Astrocyte of the spinal cord (primary cell): ENCODE measurements around the gene STAT3.
"Not testable (repeated sequence)": the region's sequence is repeated elsewhere in the genome, so short reads cannot be mapped to it uniquely, and the experiment has no call there.

Experiments
- DNase-seq: peaks from one replicate; pipeline ENCODE4 v3.0.0; 2011; ENCODE audit warnings: low read depth, low spot score
- H3K4me3 ChIP-seq: 2 replicates; pipeline ENCODE4 v1.5.1; 2011; ENCODE audit warnings: low read depth, mild to moderate bottlenecking, low read length, moderate library complexity
- in situ Hi-C: cut with HindIII; loops from 2 replicates; pipeline ENCODE4 v1.10.0; 2017; ENCODE audit warnings: low sequenced_read_pairs
- TF ChIP-seq, protein P1 (sequence below): IDR thresholded peaks from 2 replicates; pipeline ENCODE4 v1.5.1; 2012; ENCODE audit warnings: low read depth, mild to moderate bottlenecking, low read length, inconsistent platforms

STAT3 gene

DNA sequence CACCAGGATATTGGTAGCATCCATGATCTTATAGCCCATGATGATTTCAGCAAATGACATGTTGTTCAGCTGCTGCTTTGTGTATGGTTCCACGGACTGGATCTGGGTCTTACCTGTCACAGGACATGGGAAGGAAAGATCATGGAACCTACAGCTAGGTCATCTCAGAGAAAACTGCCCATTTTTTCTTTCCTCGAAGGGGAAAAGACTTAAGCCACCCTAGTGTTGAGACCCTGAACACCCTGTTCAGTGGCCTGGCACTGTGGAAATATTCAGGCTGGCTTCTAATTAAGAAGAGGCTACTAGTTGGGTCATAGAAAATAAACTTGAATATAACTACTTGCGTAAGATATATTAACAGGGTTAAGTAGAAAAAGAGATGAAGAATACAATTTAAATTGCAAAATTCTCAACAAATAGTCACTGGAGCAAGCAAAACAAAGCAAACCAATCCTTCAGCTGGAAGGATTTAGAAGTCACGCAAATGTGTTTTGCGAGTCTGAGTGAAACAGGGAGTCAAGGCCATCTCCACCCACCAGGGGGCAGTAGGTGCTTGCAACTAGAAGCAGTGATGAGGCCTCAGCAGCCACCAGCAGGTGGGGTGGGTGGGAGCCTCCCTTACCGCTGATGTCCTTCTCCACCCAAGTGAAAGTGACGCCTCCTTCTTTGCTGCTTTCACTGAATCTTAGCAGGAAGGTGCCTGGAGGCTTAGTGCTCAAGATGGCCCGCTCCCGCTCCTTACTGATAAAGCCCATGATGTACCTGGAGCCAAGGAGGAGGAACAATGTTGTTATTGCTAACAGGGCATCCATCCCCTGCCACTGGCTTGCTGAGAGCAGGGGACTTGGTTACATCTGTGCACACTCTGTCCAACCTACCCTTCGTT, 65.6 kb downstream of the STAT3 start:
- DNase-seq, result peak; percentile 92
- in situ Hi-C loops, result no loop called here
- TF ChIP-seq, protein P1, sequence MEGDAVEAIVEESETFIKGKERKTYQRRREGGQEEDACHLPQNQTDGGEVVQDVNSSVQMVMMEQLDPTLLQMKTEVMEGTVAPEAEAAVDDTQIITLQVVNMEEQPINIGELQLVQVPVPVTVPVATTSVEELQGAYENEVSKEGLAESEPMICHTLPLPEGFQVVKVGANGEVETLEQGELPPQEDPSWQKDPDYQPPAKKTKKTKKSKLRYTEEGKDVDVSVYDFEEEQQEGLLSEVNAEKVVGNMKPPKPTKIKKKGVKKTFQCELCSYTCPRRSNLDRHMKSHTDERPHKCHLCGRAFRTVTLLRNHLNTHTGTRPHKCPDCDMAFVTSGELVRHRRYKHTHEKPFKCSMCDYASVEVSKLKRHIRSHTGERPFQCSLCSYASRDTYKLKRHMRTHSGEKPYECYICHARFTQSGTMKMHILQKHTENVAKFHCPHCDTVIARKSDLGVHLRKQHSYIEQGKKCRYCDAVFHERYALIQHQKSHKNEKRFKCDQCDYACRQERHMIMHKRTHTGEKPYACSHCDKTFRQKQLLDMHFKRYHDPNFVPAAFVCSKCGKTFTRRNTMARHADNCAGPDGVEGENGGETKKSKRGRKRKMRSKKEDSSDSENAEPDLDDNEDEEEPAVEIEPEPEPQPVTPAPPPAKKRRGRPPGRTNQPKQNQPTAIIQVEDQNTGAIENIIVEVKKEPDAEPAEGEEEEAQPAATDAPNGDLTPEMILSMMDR, result peak; percentile 99
- H3K4me3 ChIP-seq, result no peak overlapping the region

DNA sequence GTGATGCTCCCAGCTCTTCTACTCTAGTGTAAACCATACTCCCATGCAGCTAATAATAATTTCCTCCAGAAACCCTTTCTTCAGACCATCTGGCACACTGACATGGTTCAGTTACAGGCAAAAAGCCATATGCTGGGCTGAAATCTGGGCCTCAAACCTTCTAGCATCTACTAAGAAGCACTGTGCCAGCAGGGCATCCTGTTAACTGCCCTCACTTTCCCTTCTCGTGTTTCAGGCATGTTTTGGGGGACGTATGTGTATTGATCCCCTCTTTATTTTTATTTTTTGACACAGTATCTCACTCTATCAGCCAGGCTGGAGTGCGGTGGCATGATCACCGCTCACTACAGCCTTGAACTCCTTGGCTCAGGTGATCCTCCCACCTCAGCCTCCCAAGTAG, 66.7 kb downstream of the STAT3 start:
- no peak for DNase-seq
- in situ Hi-C loops, result no loop called here
- H3K4me3 ChIP-seq, result no peak overlapping the region
- TF ChIP-seq, protein P1, result no peak

DNA sequence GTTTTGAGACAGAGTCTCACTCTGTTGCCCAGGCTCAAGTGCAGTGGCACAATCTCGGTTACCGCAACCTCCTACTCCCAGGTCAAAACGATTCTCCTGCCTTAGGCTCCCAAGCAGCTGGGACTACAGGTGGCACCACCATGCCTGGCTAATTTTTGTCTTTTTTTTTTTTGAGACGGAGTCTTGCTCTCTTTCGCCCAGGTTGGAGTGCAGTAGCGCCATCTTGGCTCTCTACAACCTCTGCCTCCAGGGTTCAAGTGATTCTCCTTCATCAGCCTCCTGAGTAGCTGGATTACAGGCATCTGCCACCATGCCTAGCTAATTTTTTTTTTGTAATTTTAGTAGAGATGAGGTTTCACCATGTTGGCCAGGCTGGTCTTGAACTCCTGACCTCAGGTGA, 70.3 kb downstream of the STAT3 start:
- H3K4me3 ChIP-seq, DNase-seq, in situ Hi-C loops: not testable (repeated sequence)

DNA sequence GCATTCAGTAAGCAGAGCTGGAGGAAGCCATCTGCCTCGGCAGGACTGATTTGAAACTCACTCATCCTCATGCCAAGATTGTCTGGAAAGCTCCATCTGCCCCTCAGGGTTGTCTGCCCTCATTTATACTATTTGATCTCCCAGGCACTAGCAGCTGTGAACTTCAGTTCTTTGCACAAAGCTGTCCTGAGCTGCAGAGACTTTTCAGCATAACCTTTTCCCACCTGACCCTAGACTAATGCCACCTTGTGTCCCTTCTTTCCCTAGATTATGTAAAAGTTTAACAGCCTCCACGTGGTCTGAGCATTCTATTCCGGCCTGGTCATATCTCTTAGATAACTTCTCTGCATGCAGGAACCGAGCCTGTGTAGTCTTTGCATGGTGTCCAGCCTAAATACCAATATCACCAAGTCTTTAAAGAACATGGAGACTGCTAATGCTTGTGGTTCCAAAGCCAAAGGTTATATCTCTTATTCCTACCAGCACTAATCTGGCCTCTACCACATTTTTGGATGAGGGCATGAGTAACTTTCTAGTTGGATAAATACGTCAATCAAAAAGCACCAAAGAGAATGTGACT, 70.9 kb downstream of the STAT3 start:
- no peak for DNase-seq
- in situ Hi-C loops, result no loop called here
- no peak overlapping the region for H3K4me3 ChIP-seq
- TF ChIP-seq, protein P1, result no peak

DNA sequence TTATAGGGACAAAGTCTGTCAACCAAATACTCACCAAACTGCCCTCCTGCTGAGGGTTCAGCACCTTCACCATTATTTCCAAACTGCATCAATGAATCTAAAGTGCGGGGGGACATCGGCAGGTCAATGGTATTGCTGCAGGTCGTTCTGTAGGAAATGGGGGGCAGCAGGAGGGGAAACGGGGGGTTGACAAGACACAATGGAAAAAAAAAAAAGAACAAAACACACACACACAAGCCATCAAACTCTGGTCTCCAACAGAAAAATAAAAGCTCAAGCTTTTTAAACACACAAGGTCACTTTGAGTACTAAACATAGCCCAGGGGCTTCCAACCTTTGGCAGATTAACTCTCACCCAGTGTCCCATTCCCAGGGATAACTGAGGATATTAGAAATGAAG, 71.5 kb downstream of the STAT3 start:
- no peak overlapping the region for H3K4me3 ChIP-seq
- TF ChIP-seq, protein P1, result no peak
- DNase-seq, result no peak
- in situ Hi-C loops, result no loop called here

DNA sequence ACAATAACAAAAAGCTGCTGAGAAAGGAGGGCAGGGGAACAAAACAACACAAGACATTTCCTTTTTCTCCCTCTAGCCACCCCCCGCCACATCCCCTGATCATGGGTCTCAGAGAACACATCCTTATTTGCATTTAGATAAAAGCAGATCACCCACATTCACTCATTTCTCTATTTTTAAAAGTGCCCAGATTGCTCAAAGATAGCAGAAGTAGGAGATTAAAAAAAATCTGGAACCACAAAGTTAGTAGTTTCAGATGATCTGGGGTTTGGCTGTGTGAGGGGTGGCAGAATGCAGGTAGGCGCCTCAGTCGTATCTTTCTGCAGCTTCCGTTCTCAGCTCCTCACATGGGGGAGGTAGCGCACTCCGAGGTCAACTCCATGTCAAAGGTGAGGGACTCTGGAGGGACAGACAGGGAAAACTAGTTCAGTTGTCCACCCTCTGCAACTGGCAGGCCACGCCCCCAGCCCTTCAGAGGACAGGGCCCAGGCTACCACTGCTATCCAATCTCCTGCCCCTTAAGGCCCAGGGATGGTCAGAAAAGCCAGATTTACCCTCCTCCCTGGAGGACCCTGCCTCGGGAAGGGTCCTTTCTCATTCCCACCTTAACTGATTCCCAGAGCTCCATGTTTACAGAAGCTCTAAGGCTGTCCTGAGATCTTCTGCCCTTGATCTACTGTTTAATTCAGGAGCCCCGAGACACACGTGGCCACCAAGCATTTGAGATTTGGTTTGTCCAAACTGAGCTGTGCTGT, 72.7 kb downstream of the STAT3 start:
- no peak for DNase-seq
- TF ChIP-seq, protein P1, result no peak
- in situ Hi-C loops, result no loop called here
- no peak overlapping the region for H3K4me3 ChIP-seq
